GM19372 (cell line): ENCODE measurements around the gene WDR62.

Source experiments
- ATAC-seq: cut with Tn5 transposase; IDR thresholded peaks from one replicate; pipeline ENCODE4 v1.9.1; 2021; ENCODE audit warnings: mild to moderate bottlenecking, low read depth, moderate library complexity; ENCODE audit not compliant: unreplicated experiment

Gene WDR62

GRCh38 chr19:36073121-36073876, 18.6 kb downstream of the WDR62 start:
- no peak for ATAC-seq

GRCh38 chr19:36079389-36079945, 24.8 kb downstream of the WDR62 start:
- ATAC-seq, result no peak

GRCh38 chr19:36081385-36081784, 26.7 kb downstream of the WDR62 start:
- no peak for ATAC-seq

- ATAC-seq, result no peak
Measured at GRCh38 chr19:36081894-36082293, 27.2 kb downstream of the WDR62 start.

- ATAC-seq, result no peak
Measured at GRCh38 chr19:36082916-36083315, 28.2 kb downstream of the WDR62 start.

- no peak for ATAC-seq
Measured at GRCh38 chr19:36084231-36085009, 29.7 kb downstream of the WDR62 start.

- ATAC-seq, result no peak
Measured at GRCh38 chr19:36086326-36086725, 31.6 kb downstream of the WDR62 start.

- ATAC-seq, result no peak
Measured at GRCh38 chr19:36089847-36090246, 35.1 kb downstream of the WDR62 start.

GRCh38 chr19:36090910-36091695, 36.4 kb downstream of the WDR62 start:
- no peak for ATAC-seq

- no peak for ATAC-seq
Measured at GRCh38 chr19:36092566-36092965, 37.9 kb downstream of the WDR62 start.

GRCh38 chr19:36093146-36093662, 38.5 kb downstream of the WDR62 start:
- no peak for ATAC-seq

- no peak for ATAC-seq
Measured at GRCh38 chr19:36093687-36094086, 39.0 kb downstream of the WDR62 start.

GRCh38 chr19:36097036-36097435, 42.3 kb downstream of the WDR62 start:
- ATAC-seq, result no peak

- ATAC-seq, result no peak
Measured at GRCh38 chr19:36099166-36099785, 44.6 kb downstream of the WDR62 start.

- no peak for ATAC-seq
Measured at GRCh38 chr19:36100476-36100875, 45.8 kb downstream of the WDR62 start.

- no peak for ATAC-seq
Measured at GRCh38 chr19:36101550-36102327, 47.0 kb downstream of the WDR62 start.

- no peak for ATAC-seq
Measured at GRCh38 chr19:36103040-36103626, 48.4 kb downstream of the WDR62 start.

- ATAC-seq, result no peak
Measured at GRCh38 chr19:36103842-36104552, 49.3 kb downstream of the WDR62 start.
